Endothelial cell of hepatic sinusoid (primary cell): ENCODE data around the gene UPP2.

Experiments
- in situ Hi-C: cut with HindIII; loops from 2 replicates; pipeline ENCODE4 v1.10.0; 2017; ENCODE audit warnings: low sequenced_read_pairs

The UPP2 gene

DNA sequence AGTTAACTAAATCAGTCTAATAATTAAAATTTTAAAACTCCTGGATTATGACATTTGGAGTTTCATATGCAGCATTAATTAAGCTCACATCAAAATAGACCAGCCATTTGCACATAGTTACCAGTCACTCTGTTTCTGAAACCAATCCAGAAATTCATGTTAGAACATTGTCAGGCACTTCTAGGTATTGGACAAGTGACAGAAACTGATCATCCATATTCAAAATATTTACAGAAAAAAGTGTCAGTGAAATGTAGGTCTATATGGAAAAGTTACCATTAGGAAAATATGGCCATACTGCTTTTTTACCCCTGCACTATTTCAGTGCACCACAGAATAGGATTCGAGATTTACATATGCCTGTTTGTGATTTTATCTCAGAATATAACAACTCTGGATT, 33.4 kb downstream of the UPP2 start:
- in situ Hi-C loops: no loop called here

DNA sequence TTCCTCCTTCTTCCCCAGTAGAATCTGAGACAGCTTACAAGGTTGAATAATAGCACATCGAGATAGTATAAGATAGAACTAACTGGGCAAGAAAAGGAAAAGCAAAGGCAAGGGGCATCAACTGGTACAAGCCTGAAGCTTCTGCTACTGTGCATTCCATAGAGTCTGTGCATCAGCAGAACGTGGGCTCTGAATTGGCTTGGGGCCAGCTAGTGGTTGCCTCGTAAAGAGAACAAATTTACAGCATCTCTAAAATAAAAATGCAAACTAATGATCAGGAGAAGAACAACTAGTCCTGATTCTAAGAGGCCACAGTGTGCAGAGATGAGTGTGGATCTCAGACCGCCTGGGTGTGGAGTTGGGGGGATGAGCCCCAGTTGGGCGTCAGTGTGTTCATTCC, 36.6 kb downstream of the UPP2 start:
- in situ Hi-C loops: no loop called here

DNA sequence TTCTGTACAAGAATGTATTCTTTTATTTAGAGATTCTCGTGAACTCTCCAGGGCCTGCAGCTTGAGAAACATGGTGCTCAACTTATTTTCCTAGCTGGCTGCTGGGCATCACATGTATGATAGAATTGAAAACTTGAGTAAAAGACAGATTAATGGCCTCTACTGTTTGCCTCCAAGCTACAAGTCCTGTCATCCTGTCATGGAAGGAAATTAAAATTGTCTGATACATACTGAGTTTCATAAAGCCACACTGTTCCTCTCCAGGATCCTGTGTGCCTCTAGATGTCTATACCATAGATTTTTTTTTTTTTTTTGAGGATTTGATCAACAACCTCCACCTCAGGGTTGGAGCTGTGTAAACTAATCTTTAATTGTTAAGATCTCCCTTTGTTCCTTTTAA, 38.5 kb downstream of the UPP2 start:
- in situ Hi-C loops: no loop called here

DNA sequence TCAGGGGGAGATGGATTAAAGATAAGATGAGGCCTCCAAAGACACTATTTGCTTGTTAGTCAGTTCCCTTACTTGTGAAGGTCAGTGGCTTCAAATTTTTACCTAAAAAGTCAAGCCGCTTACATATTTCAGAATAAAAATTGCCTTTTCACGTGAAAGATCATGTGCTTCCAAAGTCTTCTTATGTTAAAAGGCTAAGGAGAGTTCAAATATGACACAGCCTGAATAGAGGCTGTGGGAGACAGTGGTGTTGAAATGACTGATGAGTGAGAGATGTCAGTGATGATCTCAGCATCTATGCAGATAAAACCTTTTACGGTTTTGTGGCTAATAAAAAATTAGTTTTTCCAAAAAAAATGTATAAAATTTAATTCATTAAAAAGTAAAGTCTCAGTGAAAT, 40.5 kb downstream of the UPP2 start:
- in situ Hi-C loops: no loop called here

DNA sequence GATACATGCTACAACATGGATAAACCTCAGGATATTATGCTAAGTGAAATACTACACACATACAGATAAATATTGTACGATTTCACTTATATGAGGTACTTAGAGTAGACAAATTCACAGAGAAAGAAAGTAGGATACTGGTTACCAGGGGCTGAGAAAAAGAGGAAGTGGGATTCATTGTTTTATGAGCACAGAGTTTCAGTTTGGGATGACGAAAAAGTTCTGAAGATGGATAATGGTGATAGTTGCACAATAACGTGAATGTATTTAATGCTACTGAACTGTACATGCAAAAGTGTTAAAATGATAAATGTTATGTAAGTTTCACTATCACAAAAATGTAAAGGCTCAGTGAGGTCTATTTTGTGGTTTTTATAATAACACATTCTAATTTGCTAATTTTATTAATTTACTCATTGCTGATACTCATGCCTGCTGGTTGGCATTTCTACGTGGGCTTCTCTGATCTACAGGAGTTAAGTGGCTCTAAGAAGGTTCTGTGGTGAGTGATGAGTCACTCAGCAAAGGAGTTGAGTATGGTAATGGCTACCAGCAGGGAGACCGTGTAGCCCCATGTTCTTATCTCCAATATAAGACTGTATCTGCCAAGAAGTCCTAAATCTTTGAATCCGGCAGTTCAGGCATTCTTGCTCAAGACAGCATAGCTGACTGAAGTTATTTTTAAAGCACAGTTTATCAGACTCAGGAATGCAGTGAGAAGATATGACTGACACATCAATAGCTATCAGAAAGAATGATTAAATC, 41.1 kb downstream of the UPP2 start:
- in situ Hi-C loops: no loop called here

DNA sequence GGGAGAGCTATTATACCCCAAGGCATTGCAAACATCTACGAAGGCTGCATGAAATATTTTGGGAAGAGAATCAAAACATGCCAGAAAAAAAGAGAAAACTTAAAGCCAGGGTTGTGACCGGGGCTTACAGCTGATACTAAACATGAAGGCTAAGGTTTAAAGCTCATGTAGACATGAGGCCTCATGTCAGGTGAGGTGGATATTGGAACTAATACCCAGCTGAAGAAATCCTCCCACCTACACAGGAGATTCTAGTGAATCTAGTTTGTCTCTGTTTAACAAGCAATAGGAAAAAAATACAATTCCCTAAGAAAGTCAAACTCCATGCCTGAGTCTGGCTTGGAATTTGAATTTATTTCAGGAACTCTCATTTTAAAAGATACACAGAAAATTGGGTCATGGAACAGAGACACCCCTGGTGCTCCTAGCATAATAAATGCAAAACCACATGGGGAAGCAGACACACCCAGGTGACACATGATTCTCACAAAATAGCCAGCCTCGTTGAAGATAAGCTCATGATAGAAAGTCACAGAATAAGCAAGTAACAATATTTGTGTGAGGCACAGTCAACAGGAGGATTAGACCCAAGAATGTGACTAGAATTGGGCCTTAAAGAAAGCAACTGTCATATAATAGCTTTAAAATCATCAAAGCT, 42.2 kb downstream of the UPP2 start:
- in situ Hi-C loops: no loop called here

DNA sequence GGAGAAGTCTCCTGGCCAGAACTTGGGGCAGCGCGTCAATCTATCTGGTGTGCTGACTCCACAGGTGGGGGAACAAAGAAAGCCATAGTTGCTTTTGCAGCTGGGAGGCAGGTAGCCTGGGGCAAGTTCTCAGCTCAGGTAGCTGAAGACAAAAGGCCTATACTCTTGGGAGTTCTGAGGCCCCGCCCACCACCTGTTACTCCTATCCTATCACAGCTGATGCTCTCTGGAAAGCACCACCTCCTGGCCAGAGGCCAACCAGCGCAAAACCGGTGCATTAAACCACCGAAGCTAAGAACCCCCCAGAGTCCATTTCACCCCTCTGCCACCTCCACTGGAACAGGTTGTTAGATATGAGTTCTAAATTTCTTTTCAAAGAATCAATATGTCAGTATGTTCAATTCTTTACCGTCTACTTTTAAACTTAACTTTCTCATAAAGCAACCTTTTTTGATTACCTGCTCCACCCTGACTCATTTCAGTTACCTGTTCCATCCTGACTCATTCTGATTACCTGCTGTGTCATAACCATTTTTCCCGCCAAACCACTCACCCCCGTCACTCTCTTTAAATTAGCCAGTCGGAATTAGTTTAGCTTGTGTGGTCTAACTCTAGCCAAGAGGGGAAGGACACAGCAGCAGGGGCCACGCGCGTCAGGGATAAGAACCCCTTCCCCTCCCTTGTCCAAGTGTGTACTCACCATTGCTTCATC, 43.4 kb downstream of the UPP2 start:
- in situ Hi-C loops: no loop called here

DNA sequence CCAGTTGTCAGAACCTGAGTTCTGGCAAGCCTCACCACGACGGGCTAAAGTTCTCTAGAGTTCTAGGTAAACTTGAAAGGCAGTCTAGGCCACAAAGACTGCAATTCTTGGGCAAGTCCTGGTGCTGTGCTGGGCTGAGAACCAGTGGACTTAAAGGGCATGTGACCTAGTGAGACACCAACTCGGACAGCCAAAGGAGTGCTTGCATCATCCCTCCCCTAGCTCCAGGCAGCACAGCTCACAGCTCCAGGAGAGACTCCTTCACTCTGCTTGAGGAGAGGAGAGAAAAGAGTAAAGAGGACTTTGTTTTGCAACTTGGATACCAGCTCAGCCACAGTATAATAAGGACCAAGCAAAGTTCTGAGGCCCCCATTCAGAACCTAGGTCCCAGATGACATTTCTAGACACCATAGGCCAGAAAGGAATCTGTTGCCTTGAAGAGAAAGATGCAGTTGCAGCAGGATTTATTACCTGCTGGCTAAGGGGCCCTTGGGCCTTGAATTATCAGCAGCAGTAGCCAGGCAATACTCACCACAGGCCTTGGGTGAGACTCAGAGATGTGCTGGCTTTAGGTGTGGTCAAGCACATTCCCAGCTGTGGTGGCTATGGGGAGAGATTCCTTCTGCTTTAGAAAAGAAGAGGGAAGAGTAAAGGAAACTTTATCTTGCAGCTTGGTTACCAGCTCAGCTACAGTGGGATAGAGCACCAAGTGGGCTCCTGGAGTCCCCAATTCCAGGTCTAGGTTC, 51.8 kb downstream of the UPP2 start:
- in situ Hi-C loops: no loop called here

DNA sequence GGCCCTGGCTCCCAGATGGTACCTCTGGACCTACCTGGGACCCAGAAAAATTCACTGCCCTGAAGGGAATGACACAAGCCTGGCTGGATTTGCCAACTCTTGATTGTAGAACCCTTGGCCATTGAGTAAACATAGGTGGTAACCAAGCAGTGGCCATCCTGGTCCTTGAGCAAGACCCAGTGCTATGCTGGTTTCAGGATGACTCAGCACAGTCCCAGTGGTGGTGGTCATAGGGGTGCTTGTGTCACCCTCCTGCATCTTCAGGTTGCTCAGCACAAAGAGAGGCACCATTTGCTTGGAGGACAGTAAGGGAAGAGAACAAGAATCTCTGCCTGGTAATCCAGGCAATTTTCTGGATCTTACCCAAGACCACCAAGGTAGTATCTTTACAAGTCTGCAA, 52.9 kb downstream of the UPP2 start:
- in situ Hi-C loops: no loop called here

DNA sequence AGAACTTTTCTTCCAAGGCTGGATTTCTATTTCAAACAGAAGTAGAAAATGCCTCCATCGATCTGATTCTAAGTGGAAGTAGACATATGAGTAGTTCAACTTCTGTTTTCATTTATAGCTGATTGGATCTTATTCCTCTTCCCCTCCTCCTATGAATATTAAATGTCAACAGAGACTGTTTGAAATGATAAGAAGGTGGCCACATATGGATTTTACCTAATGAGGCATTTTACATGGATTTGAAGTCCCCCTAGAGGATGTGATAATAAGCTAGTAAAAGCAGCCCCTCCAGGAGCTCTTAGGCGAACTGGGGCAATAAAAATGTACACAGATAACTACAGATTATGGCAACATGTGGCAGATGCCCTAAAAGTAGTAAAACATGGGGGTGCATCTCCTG, 71.0 kb downstream of the UPP2 start:
- in situ Hi-C loops: no loop called here

DNA sequence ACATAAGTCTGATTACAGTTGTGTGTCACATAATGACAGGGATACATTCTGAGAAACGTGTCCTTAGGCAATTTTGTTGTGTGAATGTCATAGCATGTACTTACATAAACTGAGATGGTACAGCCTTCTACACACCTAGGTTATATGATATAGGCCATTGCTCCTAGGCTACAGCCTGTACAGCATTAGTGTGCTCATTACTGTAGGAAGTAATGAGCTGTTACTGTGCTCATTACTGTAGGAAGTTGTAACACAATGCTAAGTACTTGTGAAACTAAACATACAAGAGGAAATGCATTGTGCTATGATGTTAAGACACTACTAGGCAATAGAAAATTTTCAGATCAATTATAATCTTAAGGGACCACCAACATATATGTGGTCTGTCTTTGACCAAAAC, 72.8 kb downstream of the UPP2 start:
- in situ Hi-C loops: no loop called here

DNA sequence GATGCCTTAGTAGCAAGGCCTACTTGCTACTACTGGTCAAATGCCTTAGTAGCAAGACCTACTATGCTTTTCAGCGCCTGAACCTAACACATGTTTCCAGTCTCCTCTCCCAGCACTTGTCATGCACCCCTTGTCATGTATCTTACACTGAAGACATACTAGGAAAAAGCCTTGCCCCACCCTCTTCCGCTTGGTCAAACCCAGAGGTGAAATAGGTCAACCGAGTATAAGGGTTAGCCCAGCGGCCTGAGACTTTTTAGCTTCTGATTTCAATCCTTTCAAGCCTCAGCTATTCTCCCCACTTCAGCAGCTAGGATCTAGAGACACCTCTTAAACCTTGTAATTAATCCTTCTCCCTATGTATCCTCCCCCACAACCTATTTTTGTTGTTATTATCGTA, 73.3 kb downstream of the UPP2 start:
- in situ Hi-C loops: loop anchor here (5.0 to 25.0 kb wide), 3 partner anchors 48 to 587 kb away; no protein-coding TSS in a partner anchor

DNA sequence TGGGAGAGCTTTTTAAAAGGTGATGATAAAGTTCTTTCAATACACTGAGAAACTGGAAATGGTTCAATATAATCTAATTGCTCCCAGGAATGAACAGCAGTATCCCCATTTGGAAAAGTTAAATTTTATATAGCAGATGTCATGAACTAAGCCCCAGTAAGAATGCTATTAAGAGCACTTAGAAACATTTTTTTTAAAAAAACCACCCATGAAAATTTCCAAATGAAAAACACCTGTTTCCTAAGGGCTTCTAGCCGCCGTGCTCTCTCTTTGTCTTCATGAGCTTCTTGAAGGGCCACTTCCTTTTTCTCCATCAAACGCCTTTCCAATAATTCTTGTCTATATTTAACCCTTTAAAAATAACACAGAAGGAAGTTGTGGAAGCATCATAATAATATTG, 77.0 kb downstream of the UPP2 start:
- in situ Hi-C loops: loop anchor here (5.0 to 25.0 kb wide), 3 partner anchors 51 to 584 kb away; no protein-coding TSS in a partner anchor

DNA sequence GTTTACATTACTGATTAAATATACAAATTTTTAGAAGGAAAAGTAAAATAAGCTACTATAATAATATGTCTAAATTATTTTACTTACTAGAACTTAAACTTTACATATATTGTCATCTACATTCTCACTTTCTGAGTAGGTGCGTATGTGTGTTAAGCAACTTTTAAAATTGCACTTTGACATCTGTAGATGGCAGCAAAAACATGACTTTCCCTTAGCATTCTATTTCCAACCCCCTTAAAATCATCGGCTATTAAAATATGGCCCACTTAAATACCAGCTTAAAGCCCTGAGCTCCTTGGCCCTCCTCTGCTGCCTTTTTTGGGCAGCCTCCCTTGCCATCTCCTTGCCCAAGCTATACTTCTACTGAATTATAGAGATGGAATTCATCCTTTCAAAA, 78.0 kb downstream of the UPP2 start:
- in situ Hi-C loops: loop anchor here (5.0 to 25.0 kb wide), 3 partner anchors 52 to 583 kb away; no protein-coding TSS in a partner anchor

DNA sequence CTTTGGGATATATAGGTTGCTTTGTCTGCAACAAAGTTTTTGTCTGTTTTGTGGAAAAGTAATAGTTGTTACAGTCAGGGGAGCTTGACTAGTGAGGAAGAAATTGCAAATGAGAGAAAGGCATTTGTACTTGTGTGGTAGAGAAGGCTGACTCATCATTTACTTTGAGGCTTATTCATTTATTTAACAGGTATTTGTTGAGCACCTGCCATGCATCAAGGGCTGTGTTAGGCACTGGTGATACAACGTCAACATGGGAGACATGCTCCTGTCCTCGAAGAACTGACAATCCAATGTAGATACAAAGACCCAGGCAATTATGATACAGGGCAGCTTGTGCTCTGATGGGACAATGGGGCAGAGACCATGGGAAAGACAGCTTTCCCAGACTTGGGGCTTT, 79.5 kb downstream of the UPP2 start:
- in situ Hi-C loops: loop anchor here (25.0 kb wide), 1 partner anchor 581 kb away; no protein-coding TSS in a partner anchor

DNA sequence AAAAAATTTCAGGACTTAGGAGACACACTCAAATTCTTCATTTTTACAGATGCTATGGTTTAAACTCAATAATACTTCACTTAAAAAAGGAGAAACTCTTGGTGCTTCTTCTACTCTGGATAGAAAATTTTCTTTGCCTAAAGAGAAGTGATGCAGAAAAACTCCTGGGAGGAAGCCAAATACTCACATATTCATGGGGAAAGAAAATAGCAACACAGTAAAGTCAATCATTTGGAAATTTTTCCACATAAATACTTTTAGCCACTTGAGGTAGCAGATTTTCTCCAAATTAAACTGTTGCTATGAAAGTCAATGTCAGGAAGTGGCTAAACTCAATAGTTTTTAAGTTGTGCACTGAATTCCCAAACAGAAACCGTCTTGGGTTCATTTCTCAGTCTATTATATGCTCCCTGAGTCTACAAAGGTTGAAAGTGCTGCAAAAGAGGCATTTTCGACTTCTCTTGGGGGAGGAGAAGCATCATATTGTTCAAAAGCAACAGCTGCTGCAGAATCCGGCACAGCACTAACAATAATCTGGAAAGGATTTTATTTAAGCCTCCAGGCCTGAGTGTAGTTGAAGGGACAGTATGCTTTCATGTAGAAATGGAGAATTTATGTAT, 81.1 kb downstream of the UPP2 start:
- in situ Hi-C loops: loop anchor here (25.0 kb wide), 1 partner anchor 580 kb away; no protein-coding TSS in a partner anchor

DNA sequence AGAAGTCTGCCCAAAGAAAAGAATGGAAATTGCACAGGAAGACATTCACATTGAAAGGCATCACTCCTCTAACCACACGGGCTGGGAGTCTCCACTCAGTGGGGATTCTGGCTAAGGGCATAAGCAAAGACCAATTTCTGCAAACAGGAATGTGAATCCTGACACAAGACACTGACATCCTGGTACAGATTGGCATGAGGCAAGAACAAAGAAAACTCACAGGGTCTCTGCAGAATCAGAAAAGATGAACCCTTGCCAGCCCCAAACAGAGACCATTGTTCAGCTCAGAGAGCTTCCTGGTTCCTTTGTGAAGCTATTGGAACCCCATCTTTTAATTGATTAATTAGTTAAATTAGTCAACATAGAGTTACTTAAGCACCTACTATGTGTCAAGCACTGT, 82.3 kb downstream of the UPP2 start:
- in situ Hi-C loops: loop anchor here (25.0 kb wide), 1 partner anchor 578 kb away; no protein-coding TSS in a partner anchor

DNA sequence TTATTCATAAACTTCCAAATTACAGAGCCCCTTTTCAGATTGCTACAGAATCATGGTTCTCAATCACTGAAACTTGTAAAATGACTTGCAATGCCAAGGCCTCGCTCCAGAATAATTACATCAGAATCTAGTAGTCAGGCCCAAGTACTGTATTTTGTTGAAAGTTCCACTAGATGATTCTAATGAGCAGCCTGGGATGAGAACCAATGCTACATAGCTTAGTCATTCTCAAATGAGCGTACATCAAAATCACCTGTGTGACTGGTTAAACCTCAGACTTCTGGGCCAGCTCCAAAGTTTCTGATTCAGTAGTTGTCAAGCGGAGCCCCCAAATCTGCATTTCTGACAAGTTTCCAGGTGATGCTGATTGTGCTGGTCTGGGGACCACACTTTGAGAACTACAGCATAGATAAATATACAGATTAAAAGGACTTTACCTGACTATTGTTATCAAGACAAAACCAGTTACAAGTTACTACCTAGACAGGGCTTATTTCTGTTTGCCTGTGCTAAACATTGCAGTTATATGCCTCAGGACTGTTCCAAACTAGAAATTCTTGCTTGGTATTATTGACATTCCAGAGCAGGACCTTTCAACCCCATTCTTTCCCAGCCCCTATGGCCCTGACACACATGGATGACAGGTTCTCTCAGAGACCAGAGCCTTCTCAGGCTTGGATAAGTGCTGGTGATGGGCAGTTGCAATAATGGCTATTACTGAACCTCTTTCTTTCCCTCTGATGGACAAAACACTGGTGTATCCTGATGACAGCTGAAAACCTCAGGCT, 83.1 kb downstream of the UPP2 start:
- in situ Hi-C loops: loop anchor here (25.0 kb wide), 1 partner anchor 578 kb away; no protein-coding TSS in a partner anchor
